Endothelial cell (in vitro differentiated cells): ENCODE data around the gene ABCD2. TPM values are rescaled to one million over a fixed set of nuclear protein-coding genes. Genes with fewer than 3 reads are reported as not detected.
"Not testable (repeated sequence)": the region's sequence is repeated elsewhere in the genome, so short reads cannot be mapped to it uniquely, and the experiment has no call there.

Experiments
- DNase-seq: peaks from one replicate; pipeline ENCODE4 v3.0.0; 2021; ENCODE audit warnings: low spot score
- H3K27ac Mint-ChIP-seq: one replicate; pipeline ENCODE4 v1.8.0; 2021; ENCODE audit warnings: mixed read lengths, inconsistent platforms; ENCODE audit not compliant: unreplicated experiment
- H3K27me3 Mint-ChIP-seq: one replicate; pipeline ENCODE4 v1.8.0; 2021; ENCODE audit warnings: mild to moderate bottlenecking, moderate library complexity, mixed read lengths, inconsistent platforms; ENCODE audit not compliant: unreplicated experiment
- H3K36me3 Mint-ChIP-seq: one replicate; pipeline ENCODE4 v1.8.0; 2021; ENCODE audit warnings: mild to moderate bottlenecking, low read depth, mixed read lengths, inconsistent platforms; ENCODE audit not compliant: unreplicated experiment
- H3K4me1 Mint-ChIP-seq: one replicate; pipeline ENCODE4 v1.8.0; 2021; ENCODE audit warnings: mild to moderate bottlenecking, mixed read lengths, inconsistent platforms; ENCODE audit not compliant: unreplicated experiment
- H3K4me3 Mint-ChIP-seq: one replicate; pipeline ENCODE4 v1.8.0; 2021; ENCODE audit warnings: mild to moderate bottlenecking, mixed read lengths, inconsistent platforms; ENCODE audit not compliant: unreplicated experiment
- H3K9me3 Mint-ChIP-seq: one replicate; pipeline ENCODE4 v1.8.0; 2021; ENCODE audit warnings: mixed read lengths, inconsistent platforms; ENCODE audit not compliant: unreplicated experiment
- total RNA-seq: library from RNA; stranded (reverse); fragmentation: NEBNext Ultra II Directional; extraction: Animal tissue kit (Norgen Biotek cat#: 25700); gene quantifications from one replicate; pipeline ENCODE4 v1.2.1, GENCODE V29; 2021; ENCODE audit not compliant: unreplicated experiment
- TF ChIP-seq, protein P1 (sequence below): fragments of 200-600 bp; sonication (generic); IDR thresholded peaks from one replicate; pipeline ENCODE4 v1.5.0; 2021; ENCODE audit warnings: antibody characterized with exemption; ENCODE audit not compliant: unreplicated experiment

Gene ABCD2
- total RNA-seq, 1 donor from 2014 or later: not detected

DNA sequence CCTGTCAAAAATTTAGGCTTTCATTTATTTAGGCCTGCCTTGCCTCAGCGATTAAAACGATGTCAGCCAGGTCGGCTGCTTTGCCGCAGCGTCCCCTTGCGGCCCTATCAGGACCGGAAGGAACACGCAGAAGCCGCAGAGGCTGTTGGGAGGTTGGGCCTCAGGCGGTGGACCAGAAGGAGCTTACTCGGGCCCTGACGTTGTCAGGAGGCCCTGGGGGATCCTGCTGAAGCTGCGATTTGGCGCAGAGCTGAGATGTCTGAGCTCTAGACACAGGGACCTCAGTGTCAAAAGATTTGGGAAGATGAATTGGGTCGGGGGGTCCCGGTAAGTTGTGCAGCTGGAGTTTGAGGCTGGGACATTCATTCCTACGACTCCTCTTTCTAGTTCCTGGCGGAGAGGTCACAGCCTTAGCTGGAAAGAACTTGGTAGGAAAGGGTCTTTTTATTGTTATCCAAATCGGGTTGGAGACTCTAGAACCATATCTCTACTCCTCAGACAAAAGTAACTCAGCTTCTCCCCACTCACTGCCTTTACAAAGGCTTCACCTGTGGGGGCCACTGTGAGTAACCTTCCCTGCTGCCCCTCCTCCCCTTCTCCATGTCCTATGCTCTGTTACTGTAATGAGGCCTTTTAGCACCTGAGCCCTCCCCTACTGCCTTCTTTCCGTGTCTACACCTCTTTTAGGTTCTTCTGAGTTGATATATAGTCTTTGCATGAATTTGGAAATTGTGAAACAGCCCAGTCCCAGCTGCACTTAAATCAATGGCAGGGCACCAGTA, 6.6 kb upstream of the ABCD2 start:
- no peak overlapping the region for H3K4me3 Mint-ChIP-seq
- DNase-seq: no peak
- peaks cover 2% of the 10 kb centered on the region for H3K4me1 Mint-ChIP-seq
- H3K27ac Mint-ChIP-seq: no peak overlapping the region
- H3K27me3 Mint-ChIP-seq: peaks cover 1% of the 10 kb centered on the region
- no peaks in the 10 kb centered on the region for H3K9me3 Mint-ChIP-seq
- H3K36me3 Mint-ChIP-seq: no peaks in the 10 kb centered on the region
- TF ChIP-seq, protein P1, sequence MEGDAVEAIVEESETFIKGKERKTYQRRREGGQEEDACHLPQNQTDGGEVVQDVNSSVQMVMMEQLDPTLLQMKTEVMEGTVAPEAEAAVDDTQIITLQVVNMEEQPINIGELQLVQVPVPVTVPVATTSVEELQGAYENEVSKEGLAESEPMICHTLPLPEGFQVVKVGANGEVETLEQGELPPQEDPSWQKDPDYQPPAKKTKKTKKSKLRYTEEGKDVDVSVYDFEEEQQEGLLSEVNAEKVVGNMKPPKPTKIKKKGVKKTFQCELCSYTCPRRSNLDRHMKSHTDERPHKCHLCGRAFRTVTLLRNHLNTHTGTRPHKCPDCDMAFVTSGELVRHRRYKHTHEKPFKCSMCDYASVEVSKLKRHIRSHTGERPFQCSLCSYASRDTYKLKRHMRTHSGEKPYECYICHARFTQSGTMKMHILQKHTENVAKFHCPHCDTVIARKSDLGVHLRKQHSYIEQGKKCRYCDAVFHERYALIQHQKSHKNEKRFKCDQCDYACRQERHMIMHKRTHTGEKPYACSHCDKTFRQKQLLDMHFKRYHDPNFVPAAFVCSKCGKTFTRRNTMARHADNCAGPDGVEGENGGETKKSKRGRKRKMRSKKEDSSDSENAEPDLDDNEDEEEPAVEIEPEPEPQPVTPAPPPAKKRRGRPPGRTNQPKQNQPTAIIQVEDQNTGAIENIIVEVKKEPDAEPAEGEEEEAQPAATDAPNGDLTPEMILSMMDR: no peak

DNA sequence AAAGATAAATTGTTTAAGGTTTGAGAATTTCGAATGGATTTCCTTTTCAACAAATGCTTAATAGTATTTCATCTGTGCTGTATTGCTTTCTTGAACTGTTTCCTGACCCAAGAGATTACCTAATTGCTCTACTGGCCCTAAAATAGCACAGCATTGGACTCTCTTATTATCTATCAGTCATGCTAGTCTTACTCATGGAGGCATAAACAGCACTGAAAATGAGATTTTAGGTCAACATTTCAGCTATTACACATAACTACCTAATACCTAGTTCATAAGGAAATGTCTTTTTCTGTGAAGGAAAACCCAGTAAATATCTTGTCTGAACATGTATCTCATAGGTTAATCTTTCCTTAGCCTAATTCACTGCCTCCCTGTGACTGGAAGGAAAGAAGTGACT, 4.3 kb upstream of the ABCD2 start:
- H3K27me3 Mint-ChIP-seq: peaks cover 1% of the 10 kb centered on the region
- peaks cover under 1% of the 10 kb centered on the region for H3K36me3 Mint-ChIP-seq
- no peak overlapping the region for H3K27ac Mint-ChIP-seq
- H3K4me1 Mint-ChIP-seq: peaks cover 4% of the 10 kb centered on the region
- no peaks in the 10 kb centered on the region for H3K9me3 Mint-ChIP-seq
- TF ChIP-seq, protein P1: no peak
- no peak for DNase-seq
- no peak overlapping the region for H3K4me3 Mint-ChIP-seq

DNA sequence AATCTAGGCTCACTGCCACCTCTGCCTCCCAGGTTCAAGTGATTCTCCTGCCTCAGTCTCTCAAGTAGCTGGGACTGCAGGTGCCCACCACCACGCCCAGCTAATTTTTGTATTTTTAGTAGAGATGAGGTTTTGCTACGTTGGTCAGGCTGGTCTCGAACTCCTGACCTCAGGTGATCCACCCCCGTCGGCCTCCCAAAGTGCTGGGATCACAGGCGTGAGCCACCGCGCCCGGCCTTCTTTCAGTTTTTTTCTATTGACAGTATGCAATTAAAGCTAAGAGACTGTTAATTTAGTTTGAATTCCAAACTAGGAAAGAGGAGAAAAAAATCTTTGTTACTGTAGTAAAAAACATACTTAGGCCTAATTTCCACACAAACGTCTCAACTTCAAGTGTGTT, 3.6 kb upstream of the ABCD2 start:
- not testable (repeated sequence) for H3K4me3 Mint-ChIP-seq, H3K36me3 Mint-ChIP-seq, H3K9me3 Mint-ChIP-seq, H3K27ac Mint-ChIP-seq, H3K27me3 Mint-ChIP-seq, H3K4me1 Mint-ChIP-seq, DNase-seq

DNA sequence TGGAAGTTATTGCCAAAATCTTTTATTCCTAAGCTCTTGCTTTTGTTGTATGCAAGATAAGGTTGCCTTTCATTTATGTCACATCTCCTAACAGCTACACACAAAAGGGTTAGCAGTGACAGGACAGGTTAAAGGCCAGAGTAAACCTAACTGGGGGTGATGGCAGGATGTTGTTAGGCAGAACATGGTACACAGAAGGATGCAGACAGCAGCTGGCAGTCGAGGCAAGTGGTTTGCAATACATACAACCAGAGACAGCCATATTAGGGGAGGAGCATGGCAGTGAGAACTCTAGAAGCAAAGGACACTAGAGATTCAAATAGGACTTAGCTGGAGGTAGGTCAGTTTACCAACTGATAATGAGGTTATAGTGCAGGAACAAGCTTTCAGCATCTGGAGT, 2.7 kb upstream of the ABCD2 start:
- Mint-ChIP-seq H3K9me3 (no peaks in the 10 kb centered on the region), H3K27ac (no peak overlapping the region), H3K36me3 (peaks cover 5% of the 10 kb centered on the region), H3K27me3 (peaks cover 1% of the 10 kb centered on the region), H3K4me1 (peaks cover 4% of the 10 kb centered on the region), H3K4me3 (no peak overlapping the region)
- DNase-seq: no peak
- TF ChIP-seq, protein P1: no peak

DNA sequence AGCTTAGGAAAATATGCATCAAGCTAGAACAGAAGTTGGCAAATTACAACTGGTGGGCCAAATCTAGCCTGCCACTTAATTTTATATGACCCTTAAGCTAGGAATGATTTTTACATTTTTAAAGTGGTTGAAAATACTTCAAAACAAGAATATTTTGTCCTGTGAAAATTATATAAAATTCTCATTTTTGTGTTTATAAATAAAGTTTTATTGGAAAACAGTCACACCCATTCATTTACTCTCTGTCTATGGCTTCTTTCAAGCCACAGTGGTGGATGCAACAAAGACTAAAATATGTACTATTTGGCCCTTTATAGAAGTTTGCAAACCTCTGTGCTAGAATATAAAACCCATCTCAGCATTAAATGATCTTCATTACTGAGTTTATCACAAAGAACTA, 2.1 kb upstream of the ABCD2 start:
- no peak for DNase-seq
- TF ChIP-seq, protein P1: no peak
- Mint-ChIP-seq H3K4me3 (no peak overlapping the region), H3K4me1 (peaks cover 4% of the 10 kb centered on the region), H3K27me3 (peaks cover 1% of the 10 kb centered on the region), H3K36me3 (peaks cover 5% of the 10 kb centered on the region), H3K27ac (no peak overlapping the region), H3K9me3 (no peaks in the 10 kb centered on the region)
